Activated CD8-positive, alpha-beta T cell treated with anti-CD3 and anti-CD28 coated beads for 36 hours (primary cell): ENCODE measurements around the gene ADAM10. TPM values are rescaled to one million over a fixed set of nuclear protein-coding genes. Genes with fewer than 3 reads are reported as not detected.

ENCODE experiments used
- ATAC-seq: fragments of 200-7000 bp; cut with Tn5 transposase; one replicate; pipeline ENCODE4 v1.10.0; 2021; ENCODE audit warnings: mild to moderate bottlenecking, moderate library complexity
- CTCF ChIA-PET: fragments of 350-600 bp; sonication (Branson Sonifier 250); formaldehyde crosslinking; loops from one replicate; lab custom pipeline; 2021; ENCODE audit warnings: antibody characterized with exemption; lab: Charles Lee
- POLR2A ChIA-PET: fragments of 350-600 bp; sonication (Branson Sonifier 250); formaldehyde crosslinking; loops from one replicate; lab custom pipeline; 2021; ENCODE audit warnings: antibody characterized with exemption; lab: Charles Lee
- DNase-seq: peaks from one replicate; pipeline ENCODE4 v3.0.0-alpha.2; 2020
- H3K27ac Mint-ChIP-seq: one replicate; pipeline ENCODE4 v1.8.0; 2021; ENCODE audit warnings: mild to moderate bottlenecking, mixed read lengths
- H3K27me3 Mint-ChIP-seq: one replicate; pipeline ENCODE4 v1.8.0; 2021; ENCODE audit warnings: mixed read lengths
- H3K36me3 Mint-ChIP-seq: one replicate; pipeline ENCODE4 v1.8.0; 2021; ENCODE audit warnings: low read depth, mixed read lengths
- H3K4me1 Mint-ChIP-seq: one replicate; pipeline ENCODE4 v1.8.0; 2021; ENCODE audit warnings: low read depth, mixed read lengths
- H3K4me3 Mint-ChIP-seq: one replicate; pipeline ENCODE4 v1.8.0; 2021; ENCODE audit warnings: mild to moderate bottlenecking, moderate library complexity, mixed read lengths
- H3K9me3 Mint-ChIP-seq: one replicate; pipeline ENCODE4 v1.8.0; 2021; ENCODE audit warnings: mixed read lengths
- CTCF ChIP-seq: fragments of 200-600 bp; IDR thresholded peaks from one replicate; pipeline ENCODE4 v1.8.0; 2022; ENCODE audit warnings: antibody characterized with exemption, mild to moderate bottlenecking
- intact Hi-C: fragments of 100-400 bp; cut with micrococcal nuclease; formaldehyde crosslinking; loops from one replicate; pipeline ENCODE4 v1.10.0; 2022
- total RNA-seq, 2 experiments: library from RNA; stranded (reverse); gene quantifications; one replicate each; pipeline ENCODE4 v1.2.3, GENCODE V29; 2021

The ADAM10 gene
- total RNA-seq, 2 experiments from 2014 or later = 76.4 to 79.4 TPM

GRCh38 chr15:58546635-58547627, 202.6 kb downstream of the ADAM10 start:
- ATAC-seq = no peak
- ChIA-PET POLR2A (no interaction called here), CTCF (no interaction called here)
- no peak for DNase-seq
- intact Hi-C loops = no loop called here
- H3K36me3 Mint-ChIP-seq = no peaks in the 10 kb centered on the region
- peak overlapping the region; percentile 70 for H3K27ac Mint-ChIP-seq
- no peaks in the 10 kb centered on the region for H3K27me3 Mint-ChIP-seq
- H3K4me1 Mint-ChIP-seq = peaks cover 38% of the 10 kb centered on the region
- TF ChIP-seq CTCF = no peak
- H3K9me3 Mint-ChIP-seq = no peaks in the 10 kb centered on the region
- H3K4me3 Mint-ChIP-seq = no peak overlapping the region

- Mint-ChIP-seq H3K4me3 (no peak overlapping the region), H3K9me3 (no peaks in the 10 kb centered on the region), H3K36me3 (no peaks in the 10 kb centered on the region), H3K27me3 (no peaks in the 10 kb centered on the region), H3K4me1 (peaks cover 30% of the 10 kb centered on the region), H3K27ac (peak overlapping the region; percentile 89)
- ChIA-PET POLR2A (interaction anchor here (0.6 to 1.0 kb wide), 2 partner anchors 16 to 243 kb away, joined by 3 read pairs; no protein-coding TSS in a partner anchor), CTCF (no interaction called here)
- ATAC-seq (no peak), DNase-seq (peak; percentile 15)
- intact Hi-C loops = no loop called here
- TF ChIP-seq CTCF = no peak
Measured at GRCh38 chr15:58546066-58546591, 203.4 kb downstream of the ADAM10 start.

- Mint-ChIP-seq H3K27me3 (no peaks in the 10 kb centered on the region), H3K4me1 (peaks cover 27% of the 10 kb centered on the region), H3K4me3 (no peak overlapping the region), H3K36me3 (no peaks in the 10 kb centered on the region), H3K9me3 (no peaks in the 10 kb centered on the region), H3K27ac (peak overlapping the region; percentile 89)
- TF ChIP-seq CTCF = no peak
- intact Hi-C loops = no loop called here
- DNase-seq = peak; percentile 82
- ChIA-PET POLR2A (interaction anchor here (0.6 to 1.0 kb wide), 2 partner anchors 17 to 242 kb away, joined by 3 read pairs; no protein-coding TSS in a partner anchor), CTCF (interaction anchor here (0.9 to 1.0 kb wide), 2 partner anchors 276 to 317 kb away, joined by 3 read pairs; no protein-coding TSS in a partner anchor)
- peak; percentile 96 for ATAC-seq
Measured at GRCh38 chr15:58545307-58546065, 204.0 kb downstream of the ADAM10 start.

GRCh38 chr15:58544756-58545155, 204.8 kb downstream of the ADAM10 start:
- intact Hi-C loops = no loop called here
- no peaks in the 10 kb centered on the region for H3K27me3 Mint-ChIP-seq
- ChIA-PET POLR2A (no interaction called here), CTCF (interaction anchor here (0.9 to 1.0 kb wide), 2 partner anchors 275 to 316 kb away, joined by 3 read pairs; no protein-coding TSS in a partner anchor)
- DNase-seq = no peak
- no peaks in the 10 kb centered on the region for H3K36me3 Mint-ChIP-seq
- H3K4me3 Mint-ChIP-seq = no peak overlapping the region
- peak overlapping the region; percentile 89 for H3K27ac Mint-ChIP-seq
- no peak for TF ChIP-seq CTCF
- H3K9me3 Mint-ChIP-seq = no peaks in the 10 kb centered on the region
- no peak for ATAC-seq
- H3K4me1 Mint-ChIP-seq = peaks cover 25% of the 10 kb centered on the region
